IgD-negative memory B cell (primary cell): ENCODE results near the gene NTNG2. TPM values are rescaled to one million over a fixed set of nuclear protein-coding genes. Genes with fewer than 3 reads are reported as not detected.
A peak's percentile ranks its signal among the peaks of the same experiment; 100 is the strongest.

ENCODE experiments used
- H3K27ac Mint-ChIP-seq, 3 donors: one replicate each; pipeline ENCODE4 v1.8.0; 2020 to 2022; ENCODE audit warnings: mild to moderate bottlenecking in 3 of 3, mixed read lengths in 3 of 3, moderate library complexity in 1 of 3
- H3K27me3 Mint-ChIP-seq: one replicate; pipeline ENCODE4 v1.8.0; 2021; ENCODE audit warnings: mixed read lengths
- H3K36me3 Mint-ChIP-seq: one replicate; pipeline ENCODE4 v1.8.0; 2020; ENCODE audit warnings: mild to moderate bottlenecking, mixed read lengths
- H3K4me1 Mint-ChIP-seq, 3 donors: one replicate each; pipeline ENCODE4 v1.8.0; 2020 to 2022; ENCODE audit warnings: mixed read lengths in 3 of 3, mild to moderate bottlenecking in 1 of 3
- H3K4me3 Mint-ChIP-seq, 4 donors: one replicate each; pipeline ENCODE4 v1.8.0; 2020 to 2022; ENCODE audit warnings: mild to moderate bottlenecking in 4 of 4, mixed read lengths in 4 of 4, moderate library complexity in 3 of 4
- H3K9me3 Mint-ChIP-seq, 3 donors: one replicate each; pipeline ENCODE4 v1.8.0; 2020 to 2021; ENCODE audit warnings: mixed read lengths in 3 of 3, mild to moderate bottlenecking in 1 of 3
- polyA plus RNA-seq: library from polyadenylated mRNA; unstranded; fragments of 300-500 nt; fragmentation: Illumina TruSeq; gene quantifications from one replicate; pipeline ENCODE4 v1.2.3, GENCODE V29; 2021

Gene NTNG2
- polyA plus RNA-seq, 1 donor from 2014 or later, result 0.84 TPM

GRCh38 chr9:132288966-132289365 lies 127.1 kb downstream of the NTNG2 start:
- Mint-ChIP-seq H3K9me3 (no peaks in the 10 kb centered on the region), H3K27me3 (no peaks in the 10 kb centered on the region), H3K36me3 (no peaks in the 10 kb centered on the region), H3K4me1 (peaks cover 0 to 5% (median 4%) of the 10 kb centered on the region in 3 donors), H3K4me3 (no peak overlapping the region), H3K27ac (peak overlapping the region in 2 of 3 donors; percentile 31 to 53)

- H3K4me3 Mint-ChIP-seq, result no peak overlapping the region
- H3K4me1 Mint-ChIP-seq, result peaks cover 4 to 12% (median 7%) of the 10 kb centered on the region in 3 donors
- H3K36me3 Mint-ChIP-seq, result no peaks in the 10 kb centered on the region
- H3K9me3 Mint-ChIP-seq, result no peaks in the 10 kb centered on the region
- H3K27ac Mint-ChIP-seq, result no peak overlapping the region
- H3K27me3 Mint-ChIP-seq, result no peaks in the 10 kb centered on the region
Measured at GRCh38 chr9:132293145-132293721, 131.4 kb downstream of the NTNG2 start.

Other genes starting within 250 kb of the NTNG2 start
- 33.7 TPM for gene MED27, start 82.2 kb upstream of the NTNG2 start, polyA plus RNA-seq
- gene SETX, start 192.9 kb downstream of the NTNG2 start, polyA plus RNA-seq, result 39.3 TPM
- 8.6 TPM for gene TTF1, start 244.8 kb downstream of the NTNG2 start, polyA plus RNA-seq
- gene CFAP77, start 248.2 kb downstream of the NTNG2 start, polyA plus RNA-seq, result not detected